GM23338 (cell line): ENCODE results near the gene CCDC183. TPM values are rescaled to one million over a fixed set of nuclear protein-coding genes. Genes with fewer than 3 reads are reported as not detected.

Experiments used
- ATAC-seq: fragments of 200-7000 bp; cut with Tn5 transposase; 3 replicates; pipeline ENCODE4 v1.9.1; 2020
- DNase-seq: peaks from one replicate; pipeline ENCODE4 v3.0.0-alpha.2; 2015; ENCODE audit warnings: low spot score
- H2AFZ ChIP-seq: fragments of 200-600 bp; sonication (generic); 2 replicates; pipeline ENCODE4 v1.8.0; 2016; ENCODE audit warnings: antibody characterized with exemption, mild to moderate bottlenecking, moderate library complexity
- H3F3A ChIP-seq: fragments of 200-600 bp; sonication (generic); replicated peaks from 2 replicates; pipeline ENCODE4 v1.8.0; 2017; ENCODE audit warnings: antibody characterized with exemption, mixed run types, low read depth
- H3K27ac ChIP-seq: fragments of 200-600 bp; sonication (generic); 2 replicates; pipeline ENCODE4 v1.6.1; 2016; ENCODE audit warnings: low read depth
- H3K27me3 ChIP-seq: fragments of 200-600 bp; sonication (generic); 2 replicates; pipeline ENCODE4 v1.8.0; 2016; ENCODE audit warnings: mild to moderate bottlenecking, mixed run types, moderate library complexity; ENCODE audit not compliant: insufficient read depth
- H3K36me3 ChIP-seq: fragments of 200-600 bp; sonication (generic); 2 replicates; pipeline ENCODE4 v1.8.0; 2016; ENCODE audit warnings: mild to moderate bottlenecking; ENCODE audit not compliant: insufficient read depth
- H3K4me1 ChIP-seq: fragments of 200-600 bp; sonication (generic); 2 replicates; pipeline ENCODE4 v1.8.0; 2016; ENCODE audit warnings: mild to moderate bottlenecking, moderate library complexity; ENCODE audit not compliant: insufficient read depth
- H3K4me2 ChIP-seq: fragments of 200-600 bp; sonication (generic); 2 replicates; pipeline ENCODE4 v1.7.1; 2017; ENCODE audit warnings: mixed run types
- H3K4me3 ChIP-seq: fragments of 200-600 bp; sonication (generic); 2 replicates; pipeline ENCODE4 v1.6.1; 2016; ENCODE audit warnings: mixed run types
- H3K79me2 ChIP-seq: fragments of 200-600 bp; sonication (generic); replicated peaks from 2 replicates; pipeline ENCODE4 v1.8.0; 2017; ENCODE audit warnings: mild to moderate bottlenecking; ENCODE audit not compliant: insufficient read depth
- H3K9me2 ChIP-seq: fragments of 200-600 bp; sonication (generic); 2 replicates; pipeline ENCODE4 v1.8.0; 2017; ENCODE audit not compliant: insufficient read depth
- H4K20me1 ChIP-seq: fragments of 200-600 bp; sonication (generic); replicated peaks from 2 replicates; pipeline ENCODE4 v1.8.0; 2017; ENCODE audit warnings: mild to moderate bottlenecking; ENCODE audit not compliant: insufficient read depth
- H3K27ac Mint-ChIP-seq: 2 replicates; pipeline ENCODE4 v1.8.0; 2020; ENCODE audit warnings: inconsistent platforms, mild to moderate bottlenecking, moderate library complexity, mixed read lengths
- H3K27me3 Mint-ChIP-seq: 3 replicates; pipeline ENCODE4 v1.8.0; 2022; ENCODE audit warnings: low read depth, mild to moderate bottlenecking, moderate library complexity, mixed read lengths, inconsistent platforms; ENCODE audit not compliant: insufficient read depth, poor library complexity
- H3K36me3 Mint-ChIP-seq: 3 replicates; pipeline ENCODE4 v1.8.0; 2021; ENCODE audit warnings: low read depth, mild to moderate bottlenecking, inconsistent platforms, moderate library complexity, mixed read lengths
- H3K4me1 Mint-ChIP-seq: 3 replicates; pipeline ENCODE4 v1.8.0; 2020; ENCODE audit warnings: mild to moderate bottlenecking, inconsistent platforms, mixed read lengths
- H3K4me3 Mint-ChIP-seq: 3 replicates; pipeline ENCODE4 v1.8.0; 2021; ENCODE audit warnings: moderate library complexity, mild to moderate bottlenecking, inconsistent platforms, mixed read lengths
- H3K9me3 Mint-ChIP-seq: 3 replicates; pipeline ENCODE4 v1.8.0; 2020; ENCODE audit warnings: moderate library complexity, mild to moderate bottlenecking, inconsistent platforms, mixed read lengths
- CREB1 ChIP-seq: fragments of 250-450 bp; sonication (Bioruptor Pico); IDR thresholded peaks from 2 replicates; pipeline ENCODE4 v1.5.0; 2020; ENCODE audit warnings: low read depth, mild to moderate bottlenecking, moderate library complexity
- CTCF ChIP-seq, 2 experiments: fragments of 200-600 bp in 1 of 2; sonication (generic) in 1 of 2; conservative IDR thresholded peaks; 2 replicates each; pipeline versions ENCODE4 v1.5.1 to v1.6.1; 2016 to 2017; ENCODE audit warnings: antibody characterized with exemption in 2 of 2, low read depth in 2 of 2, mild to moderate bottlenecking in 2 of 2, moderate library complexity in 1 of 2
- NANOG ChIP-seq: IDR thresholded peaks from 2 replicates; pipeline ENCODE4 v1.6.1; 2016; ENCODE audit warnings: antibody characterized with exemption, borderline replicate concordance
- STAT1 ChIP-seq: IDR thresholded peaks from one replicate; pipeline ENCODE4 v1.6.1; 2016; ENCODE audit warnings: antibody characterized with exemption; ENCODE audit not compliant: unreplicated experiment
- ZNF114 ChIP-seq: fragments of 250-450 bp; sonication (Bioruptor Pico); IDR thresholded peaks from 2 replicates; pipeline ENCODE4 v1.5.0; 2020; ENCODE audit warnings: mild to moderate bottlenecking, moderate library complexity
- polyA plus RNA-seq: library from polyadenylated mRNA; unstranded; fragments of >200 nt; fragmentation: Nextera tagmentation; extraction: Ambion mirVana; gene quantifications from 2 replicates; pipeline ENCODE4 v1.2.1, GENCODE V29; 2016
- total RNA-seq: library from RNA; depleted of rRNA; stranded (reverse); fragments of >200 nt; shearing (Covaris generic); gene quantifications from 2 replicates; pipeline ENCODE4 v1.2.3, GENCODE V29; 2014
- TF ChIP-seq, protein P1 (sequence below): fragments of 250-450 bp; sonication (Bioruptor Pico); IDR thresholded peaks from 2 replicates; pipeline ENCODE4 v1.5.0; 2020; ENCODE audit warnings: mild to moderate bottlenecking, moderate library complexity

CCDC183 gene
- total and polyA plus RNA-seq, 2 experiments from 2014 or later, result 1.1 to 1.2 TPM

GRCh38 chr9:136814725-136815421 is 18.7 kb downstream of the CCDC183 start (continued):
- TF ChIP-seq, protein P1, sequence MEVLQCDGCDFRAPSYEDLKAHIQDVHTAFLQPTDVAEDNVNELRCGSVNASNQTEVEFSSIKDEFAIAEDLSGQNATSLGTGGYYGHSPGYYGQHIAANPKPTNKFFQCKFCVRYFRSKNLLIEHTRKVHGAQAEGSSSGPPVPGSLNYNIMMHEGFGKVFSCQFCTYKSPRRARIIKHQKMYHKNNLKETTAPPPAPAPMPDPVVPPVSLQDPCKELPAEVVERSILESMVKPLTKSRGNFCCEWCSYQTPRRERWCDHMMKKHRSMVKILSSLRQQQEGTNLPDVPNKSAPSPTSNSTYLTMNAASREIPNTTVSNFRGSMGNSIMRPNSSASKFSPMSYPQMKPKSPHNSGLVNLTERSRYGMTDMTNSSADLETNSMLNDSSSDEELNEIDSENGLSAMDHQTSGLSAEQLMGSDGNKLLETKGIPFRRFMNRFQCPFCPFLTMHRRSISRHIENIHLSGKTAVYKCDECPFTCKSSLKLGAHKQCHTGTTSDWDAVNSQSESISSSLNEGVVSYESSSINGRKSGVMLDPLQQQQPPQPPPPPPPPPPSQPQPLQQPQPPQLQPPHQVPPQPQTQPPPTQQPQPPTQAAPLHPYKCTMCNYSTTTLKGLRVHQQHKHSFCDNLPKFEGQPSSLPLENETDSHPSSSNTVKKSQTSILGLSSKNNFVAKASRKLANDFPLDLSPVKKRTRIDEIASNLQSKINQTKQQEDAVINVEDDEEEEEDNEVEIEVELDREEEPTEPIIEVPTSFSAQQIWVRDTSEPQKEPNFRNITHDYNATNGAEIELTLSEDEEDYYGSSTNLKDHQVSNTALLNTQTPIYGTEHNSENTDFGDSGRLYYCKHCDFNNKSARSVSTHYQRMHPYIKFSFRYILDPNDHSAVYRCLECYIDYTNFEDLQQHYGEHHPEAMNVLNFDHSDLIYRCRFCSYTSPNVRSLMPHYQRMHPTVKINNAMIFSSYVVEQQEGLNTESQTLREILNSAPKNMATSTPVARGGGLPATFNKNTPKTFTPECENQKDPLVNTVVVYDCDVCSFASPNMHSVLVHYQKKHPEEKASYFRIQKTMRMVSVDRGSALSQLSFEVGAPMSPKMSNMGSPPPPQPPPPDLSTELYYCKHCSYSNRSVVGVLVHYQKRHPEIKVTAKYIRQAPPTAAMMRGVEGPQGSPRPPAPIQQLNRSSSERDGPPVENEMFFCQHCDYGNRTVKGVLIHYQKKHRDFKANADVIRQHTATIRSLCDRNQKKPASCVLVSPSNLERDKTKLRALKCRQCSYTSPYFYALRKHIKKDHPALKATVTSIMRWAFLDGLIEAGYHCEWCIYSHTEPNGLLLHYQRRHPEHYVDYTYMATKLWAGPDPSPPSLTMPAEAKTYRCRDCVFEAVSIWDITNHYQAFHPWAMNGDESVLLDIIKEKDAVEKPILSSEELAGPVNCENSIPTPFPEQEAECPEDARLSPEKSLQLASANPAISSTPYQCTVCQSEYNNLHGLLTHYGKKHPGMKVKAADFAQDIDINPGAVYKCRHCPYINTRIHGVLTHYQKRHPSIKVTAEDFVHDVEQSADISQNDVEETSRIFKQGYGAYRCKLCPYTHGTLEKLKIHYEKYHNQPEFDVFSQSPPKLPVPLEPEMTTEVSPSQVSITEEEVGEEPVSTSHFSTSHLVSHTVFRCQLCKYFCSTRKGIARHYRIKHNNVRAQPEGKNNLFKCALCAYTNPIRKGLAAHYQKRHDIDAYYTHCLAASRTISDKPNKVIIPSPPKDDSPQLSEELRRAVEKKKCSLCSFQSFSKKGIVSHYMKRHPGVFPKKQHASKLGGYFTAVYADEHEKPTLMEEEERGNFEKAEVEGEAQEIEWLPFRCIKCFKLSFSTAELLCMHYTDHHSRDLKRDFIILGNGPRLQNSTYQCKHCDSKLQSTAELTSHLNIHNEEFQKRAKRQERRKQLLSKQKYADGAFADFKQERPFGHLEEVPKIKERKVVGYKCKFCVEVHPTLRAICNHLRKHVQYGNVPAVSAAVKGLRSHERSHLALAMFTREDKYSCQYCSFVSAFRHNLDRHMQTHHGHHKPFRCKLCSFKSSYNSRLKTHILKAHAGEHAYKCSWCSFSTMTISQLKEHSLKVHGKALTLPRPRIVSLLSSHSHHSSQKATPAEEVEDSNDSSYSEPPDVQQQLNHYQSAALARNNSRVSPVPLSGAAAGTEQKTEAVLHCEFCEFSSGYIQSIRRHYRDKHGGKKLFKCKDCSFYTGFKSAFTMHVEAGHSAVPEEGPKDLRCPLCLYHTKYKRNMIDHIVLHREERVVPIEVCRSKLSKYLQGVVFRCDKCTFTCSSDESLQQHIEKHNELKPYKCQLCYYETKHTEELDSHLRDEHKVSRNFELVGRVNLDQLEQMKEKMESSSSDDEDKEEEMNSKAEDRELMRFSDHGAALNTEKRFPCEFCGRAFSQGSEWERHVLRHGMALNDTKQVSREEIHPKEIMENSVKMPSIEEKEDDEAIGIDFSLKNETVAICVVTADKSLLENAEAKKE (CRISPR knock-in tag), result no peak
- no peak for TF ChIP-seq CTCF (conservative IDR thresholded peaks at IDR 0.05; ENCODE audit: low read depth in 2 of 2)
- TF ChIP-seq CREB1 (CRISPR knock-in tag), result no peak

- Histone ChIP-seq H3K27ac (no peak overlapping the region), H3K4me3 (no peak overlapping the region), H3F3A (peaks cover 4% of the 10 kb centered on the region; the same call in 1 of the 2 replicates), H3K4me2 (no peak overlapping the region), H2AFZ (no peak overlapping the region), H3K79me2 (peaks cover 76% of the 10 kb centered on the region), H3K4me1 (no peaks in the 10 kb centered on the region), H4K20me1 (peaks cover 46% of the 10 kb centered on the region), H3K9me2 (no peaks in the 10 kb centered on the region), H3K27me3 (no peaks in the 10 kb centered on the region), H3K36me3 (peaks cover 8% of the 10 kb centered on the region; the same call in 1 of the 2 replicates)
- Mint-ChIP-seq H3K27ac (no peak overlapping the region), H3K4me3 (no peak overlapping the region), H3K36me3 (peaks cover 66% of the 10 kb centered on the region), H3K9me3 (no peaks in the 10 kb centered on the region), H3K4me1 (peaks cover 4% of the 10 kb centered on the region; the same call in 1 of the 3 replicates), H3K27me3 (peaks cover 3% of the 10 kb centered on the region)
- DNase-seq (no peak), ATAC-seq (no peak)
- no peak for TF ChIP-seq CTCF (conservative IDR thresholded peaks at IDR 0.05; ENCODE audit: low read depth in 2 of 2)
- no peak for TF ChIP-seq NANOG
- no peak for TF ChIP-seq ZNF114 (CRISPR knock-in tag)
- no peak for TF ChIP-seq STAT1
These were observed 19.3 kb downstream of the CCDC183 start for GRCh38 chr9:136815422-136815782.
